Trophoblast cell (in vitro differentiated cells and primary cell): ENCODE results near the gene GARIN5A.

Experiments used
- DNase-seq, 2 donors: peaks; one replicate each; pipeline ENCODE4 v3.0.0-alpha.2; 2016
- H2AFZ ChIP-seq: 2 replicates; pipeline ENCODE4 v1.6.1; 2013; ENCODE audit warnings: low read length, moderate library complexity, mild to moderate bottlenecking; ENCODE audit not compliant: insufficient read depth, poor library complexity
- H2AK5ac ChIP-seq: 2 replicates; pipeline ENCODE4 v1.6.1; 2013; ENCODE audit warnings: mild to moderate bottlenecking, low read length
- H2BK120ac ChIP-seq: 2 replicates; pipeline ENCODE4 v1.6.1; 2013; ENCODE audit warnings: low read length, mild to moderate bottlenecking, moderate library complexity; ENCODE audit not compliant: insufficient read depth, poor library complexity
- H2BK12ac ChIP-seq: 2 replicates; pipeline ENCODE4 v1.6.1; 2013; ENCODE audit warnings: mild to moderate bottlenecking, low read length, moderate library complexity
- H2BK5ac ChIP-seq: 2 replicates; pipeline ENCODE4 v1.6.1; 2013; ENCODE audit warnings: low read length, low read depth, moderate library complexity, mild to moderate bottlenecking; ENCODE audit not compliant: poor library complexity
- H3K14ac ChIP-seq: 2 replicates; pipeline ENCODE4 v1.6.1; 2013; ENCODE audit warnings: mild to moderate bottlenecking, low read length
- H3K18ac ChIP-seq: 2 replicates; pipeline ENCODE4 v1.6.1; 2013; ENCODE audit warnings: mild to moderate bottlenecking, low read length
- H3K23ac ChIP-seq: 2 replicates; pipeline ENCODE4 v1.6.1; 2013; ENCODE audit warnings: low read length
- H3K27ac ChIP-seq: 2 replicates; pipeline ENCODE4 v1.5.1; 2013; ENCODE audit warnings: low read depth, mild to moderate bottlenecking, inconsistent platforms, low read length, moderate library complexity
- H3K27me3 ChIP-seq: 2 replicates; pipeline ENCODE4 v1.6.1; 2013; ENCODE audit warnings: inconsistent platforms, mild to moderate bottlenecking, low read length, moderate library complexity; ENCODE audit not compliant: insufficient read depth
- H3K36me3 ChIP-seq, 2 experiments: 1 replicate in 1 of 2; 2 replicates in 1 of 2; pipeline ENCODE4 v1.6.1; 2013; ENCODE audit warnings: low read length in 2 of 2, mild to moderate bottlenecking in 2 of 2, moderate library complexity in 1 of 2; ENCODE audit not compliant: insufficient read depth in 2 of 2, control insufficient read depth in 1 of 2
- H3K4ac ChIP-seq: 2 replicates; pipeline ENCODE4 v1.6.1; 2013; ENCODE audit warnings: low read depth, mild to moderate bottlenecking, low read length, moderate library complexity
- H3K4me1 ChIP-seq, 2 experiments: 1 replicate in 1 of 2; 2 replicates in 1 of 2; pipeline ENCODE4 v1.6.1; 2013; ENCODE audit warnings: low read length in 2 of 2, mild to moderate bottlenecking in 2 of 2, moderate library complexity in 1 of 2; ENCODE audit not compliant: insufficient read depth in 2 of 2, control insufficient read depth in 1 of 2
- H3K4me2 ChIP-seq: 2 replicates; pipeline ENCODE4 v1.6.1; 2013; ENCODE audit warnings: inconsistent platforms, mild to moderate bottlenecking, low read length, moderate library complexity
- H3K4me3 ChIP-seq: 2 replicates; pipeline ENCODE4 v1.5.1; 2013; ENCODE audit warnings: mild to moderate bottlenecking, low read depth, low read length, inconsistent platforms
- H3K79me1 ChIP-seq: one replicate; pipeline ENCODE4 v1.6.1; 2013; ENCODE audit warnings: low read length
- H3K79me2 ChIP-seq: 2 replicates; pipeline ENCODE4 v1.6.1; 2013; ENCODE audit warnings: low read length, mild to moderate bottlenecking; ENCODE audit not compliant: control insufficient read depth, insufficient read depth, poor library complexity
- H3K9ac ChIP-seq: 2 replicates; pipeline ENCODE4 v1.6.1; 2013; ENCODE audit warnings: mild to moderate bottlenecking, low read length
- H3K9me3 ChIP-seq: 2 replicates; pipeline ENCODE4 v1.6.1; 2013; ENCODE audit warnings: low read depth, mild to moderate bottlenecking, control low read depth, inconsistent platforms, low read length; ENCODE audit not compliant: insufficient read depth
- H4K12ac ChIP-seq: 2 replicates; pipeline ENCODE4 v1.6.1; 2013; ENCODE audit warnings: low read depth, mild to moderate bottlenecking, low read length, moderate library complexity
- H4K8ac ChIP-seq: 2 replicates; pipeline ENCODE4 v1.6.1; 2013; ENCODE audit warnings: low read depth, mild to moderate bottlenecking, low read length, moderate library complexity
- H4K91ac ChIP-seq: one replicate; pipeline ENCODE4 v1.6.1; 2013; ENCODE audit warnings: low read depth, mild to moderate bottlenecking, low read length, moderate library complexity
- WGBS: extraction: QIAGEN DNeasy Blood & Tissue Kit; methylation state at CpG from one replicate; pipeline ENCODE4 v1.1.7; 2013; ENCODE audit warnings: missing lambda C conversion rate; ENCODE audit not compliant: insufficient read length, insufficient coverage; ENCODE audit errors: extremely low coverage; 5-methylcytosine and 5-hydroxymethylcytosine counted together

Gene GARIN5A

GRCh38 chr19:50458396-50459066, 18.1 kb downstream of the GARIN5A start:
- no peaks in the 10 kb centered on the region for H3K79me1 ChIP-seq
- no peaks in the 10 kb centered on the region for H3K36me3 ChIP-seq
- no CpG with 5 or more reads among the region's 50 CpGs for WGBS
- no peak overlapping the region for H2BK120ac ChIP-seq
- no peak overlapping the region for H3K23ac ChIP-seq
- no peak overlapping the region for H3K4ac ChIP-seq
- H2AK5ac ChIP-seq, result no peak overlapping the region
- H3K4me1 ChIP-seq, result peaks cover 0 to 4% of the 10 kb centered on the region in 2 experiments
- no peak overlapping the region for H2BK12ac ChIP-seq
- no peak overlapping the region for H3K4me2 ChIP-seq
- H3K79me2 ChIP-seq, result no peaks in the 10 kb centered on the region
- H3K18ac ChIP-seq, result no peak overlapping the region
- no peaks in the 10 kb centered on the region for H3K27me3 ChIP-seq
- no peak overlapping the region for H4K12ac ChIP-seq
- H2BK5ac ChIP-seq, result no peak overlapping the region
- H3K14ac ChIP-seq, result no peak overlapping the region
- H3K27ac ChIP-seq, result no peak overlapping the region
- DNase-seq, result no peak
- no peak overlapping the region for H2AFZ ChIP-seq
- peaks cover 2% of the 10 kb centered on the region for H3K9me3 ChIP-seq
- no peak overlapping the region for H4K8ac ChIP-seq
- no peak overlapping the region for H4K91ac ChIP-seq
- no peak overlapping the region for H3K9ac ChIP-seq
- H3K4me3 ChIP-seq, result no peak overlapping the region

- H4K8ac ChIP-seq, result no peak overlapping the region
- H3K18ac ChIP-seq, result no peak overlapping the region
- DNase-seq, result no peak
- peaks cover 0 to 4% of the 10 kb centered on the region in 2 experiments for H3K4me1 ChIP-seq
- H3K36me3 ChIP-seq, result no peaks in the 10 kb centered on the region
- no peak overlapping the region for H2AFZ ChIP-seq
- peaks cover 2% of the 10 kb centered on the region for H3K9me3 ChIP-seq
- H4K12ac ChIP-seq, result no peak overlapping the region
- H3K4me3 ChIP-seq, result no peak overlapping the region
- H3K4ac ChIP-seq, result no peak overlapping the region
- no peak overlapping the region for H3K4me2 ChIP-seq
- no peak overlapping the region for H4K91ac ChIP-seq
- H3K79me2 ChIP-seq, result no peaks in the 10 kb centered on the region
- H3K23ac ChIP-seq, result no peak overlapping the region
- H2BK12ac ChIP-seq, result no peak overlapping the region
- no peak overlapping the region for H2BK120ac ChIP-seq
- no peak overlapping the region for H3K27ac ChIP-seq
- H3K9ac ChIP-seq, result no peak overlapping the region
- H3K79me1 ChIP-seq, result no peaks in the 10 kb centered on the region
- no peak overlapping the region for H2AK5ac ChIP-seq
- H2BK5ac ChIP-seq, result no peak overlapping the region
- no CpG with 5 or more reads among the region's 5 CpGs for WGBS
- no peaks in the 10 kb centered on the region for H3K27me3 ChIP-seq
- no peak overlapping the region for H3K14ac ChIP-seq
Measured at GRCh38 chr19:50457300-50457699, 19.3 kb downstream of the GARIN5A start.

- Histone ChIP-seq H3K4me2 (no peak overlapping the region), H4K91ac (no peak overlapping the region), H3K79me2 (no peaks in the 10 kb centered on the region), H3K27ac (no peak overlapping the region), H3K18ac (no peak overlapping the region), H3K4me1 (peaks cover 0 to 4% of the 10 kb centered on the region in 2 experiments), H2BK5ac (no peak overlapping the region), H3K9me3 (peaks cover 3% of the 10 kb centered on the region), H3K36me3 (no peaks in the 10 kb centered on the region), H3K27me3 (no peaks in the 10 kb centered on the region), H2BK12ac (no peak overlapping the region), H3K14ac (no peak overlapping the region), H2BK120ac (no peak overlapping the region), H3K23ac (no peak overlapping the region), H2AFZ (no peak overlapping the region), H3K9ac (no peak overlapping the region), H3K4me3 (no peak overlapping the region), H3K4ac (no peak overlapping the region), H4K8ac (no peak overlapping the region), H2AK5ac (no peak overlapping the region), H3K79me1 (no peaks in the 10 kb centered on the region), H4K12ac (no peak overlapping the region)
- DNase-seq, result no peak
- WGBS, result 100% methylated on average over 1 of the region's 2 CpGs
Measured at GRCh38 chr19:50455992-50456391, 20.7 kb downstream of the GARIN5A start.

- Histone ChIP-seq H4K12ac (no peak overlapping the region), H3K36me3 (no peaks in the 10 kb centered on the region), H3K4me1 (no peaks in the 10 kb centered on the region), H3K79me2 (no peaks in the 10 kb centered on the region), H4K8ac (no peak overlapping the region), H2BK120ac (no peak overlapping the region), H4K91ac (no peak overlapping the region), H3K79me1 (no peaks in the 10 kb centered on the region), H2AFZ (no peak overlapping the region), H2BK5ac (no peak overlapping the region), H3K27me3 (no peaks in the 10 kb centered on the region), H2AK5ac (no peak overlapping the region), H3K4me3 (no peak overlapping the region), H3K18ac (no peak overlapping the region), H2BK12ac (no peak overlapping the region), H3K4ac (no peak overlapping the region), H3K23ac (no peak overlapping the region), H3K27ac (no peak overlapping the region), H3K4me2 (no peak overlapping the region), H3K14ac (no peak overlapping the region), H3K9ac (no peak overlapping the region), H3K9me3 (peaks cover 2% of the 10 kb centered on the region)
- DNase-seq, result no peak
- WGBS, result no CpG with 5 or more reads among the region's 3 CpGs
Measured at GRCh38 chr19:50453243-50453642, 23.4 kb downstream of the GARIN5A start.
